Glomerular endothelial cell (primary cell): ENCODE data around the gene SLIT1. TPM values are rescaled to one million over a fixed set of nuclear protein-coding genes. Genes with fewer than 3 reads are reported as not detected.

Source experiments
- DNase-seq: peaks from one replicate; pipeline ENCODE4 v3.0.0-alpha.2; 2011; ENCODE audit warnings: low read depth, low spot score; ENCODE audit errors: extremely low read depth
- total RNA-seq: library from RNA; depleted of rRNA; stranded (reverse); fragments of >200 nt; gene quantifications from 2 replicates; pipeline ENCODE4 v1.2.3, GENCODE V29; 2015

SLIT1 gene
- total RNA-seq, 1 donor from 2014 or later, result not detected

- DNase-seq, result no peak
Observed at GRCh38 chr10:97066877-97067555, 118.7 kb downstream of the SLIT1 start.

- DNase-seq, result no peak
Observed at GRCh38 chr10:97065686-97066660, 119.8 kb downstream of the SLIT1 start.

GRCh38 chr10:97065128-97065527 is 120.6 kb downstream of the SLIT1 start:
- DNase-seq, result no peak

GRCh38 chr10:97063983-97064837 is 121.5 kb downstream of the SLIT1 start:
- no peak for DNase-seq

- DNase-seq, result no peak
Observed at GRCh38 chr10:97063271-97063982, 122.3 kb downstream of the SLIT1 start.

- no peak for DNase-seq
Observed at GRCh38 chr10:97062456-97062855, 123.3 kb downstream of the SLIT1 start.

- DNase-seq, result no peak
Observed at GRCh38 chr10:97062046-97062445, 123.7 kb downstream of the SLIT1 start.

- no peak for DNase-seq
Observed at GRCh38 chr10:97061423-97061822, 124.3 kb downstream of the SLIT1 start.

GRCh38 chr10:97060441-97061084 is 125.2 kb downstream of the SLIT1 start:
- no peak for DNase-seq

GRCh38 chr10:97059872-97060205 is 125.9 kb downstream of the SLIT1 start:
- DNase-seq, result no peak

GRCh38 chr10:97059006-97059871 is 126.5 kb downstream of the SLIT1 start:
- no peak for DNase-seq

- no peak for DNase-seq
Observed at GRCh38 chr10:97058521-97058920, 127.2 kb downstream of the SLIT1 start.

- DNase-seq, result no peak
Observed at GRCh38 chr10:97057491-97058235, 128.1 kb downstream of the SLIT1 start.

GRCh38 chr10:97056003-97056630 is 129.6 kb downstream of the SLIT1 start:
- DNase-seq, result no peak

- DNase-seq, result no peak
Observed at GRCh38 chr10:97053276-97053675, 132.5 kb downstream of the SLIT1 start.

GRCh38 chr10:97050956-97051496 is 134.7 kb downstream of the SLIT1 start:
- DNase-seq, result no peak

GRCh38 chr10:97050205-97050745 is 135.5 kb downstream of the SLIT1 start:
- DNase-seq, result no peak
